GM18858 (cell line): ENCODE measurements around the gene ITIH5.
A peak's percentile ranks its signal among the peaks of the same experiment; 100 is the strongest.

Experiments
- ATAC-seq: cut with Tn5 transposase; IDR thresholded peaks from one replicate; pipeline ENCODE4 v1.9.1; 2021; ENCODE audit not compliant: unreplicated experiment

Gene ITIH5

DNA sequence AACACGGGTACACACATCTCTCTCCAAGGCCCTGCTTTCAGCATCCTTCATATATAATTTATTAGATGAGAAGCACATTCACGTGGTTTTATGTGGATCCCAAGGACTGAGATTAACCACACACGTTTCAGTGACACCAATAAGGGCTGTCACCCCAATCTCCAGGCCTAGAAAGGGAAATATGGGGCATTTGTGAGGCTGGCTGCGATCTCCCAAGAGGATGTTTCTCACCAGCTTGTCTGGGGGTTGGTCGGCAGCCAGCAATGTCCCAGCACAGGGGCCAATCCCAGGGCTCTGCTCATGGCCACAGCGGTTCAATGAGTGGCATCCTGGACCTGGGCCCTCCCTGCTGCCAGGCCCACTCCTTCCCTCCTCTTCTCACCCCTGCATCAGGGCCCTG, 115.5 kb downstream of the ITIH5 start:
- ATAC-seq = no peak

DNA sequence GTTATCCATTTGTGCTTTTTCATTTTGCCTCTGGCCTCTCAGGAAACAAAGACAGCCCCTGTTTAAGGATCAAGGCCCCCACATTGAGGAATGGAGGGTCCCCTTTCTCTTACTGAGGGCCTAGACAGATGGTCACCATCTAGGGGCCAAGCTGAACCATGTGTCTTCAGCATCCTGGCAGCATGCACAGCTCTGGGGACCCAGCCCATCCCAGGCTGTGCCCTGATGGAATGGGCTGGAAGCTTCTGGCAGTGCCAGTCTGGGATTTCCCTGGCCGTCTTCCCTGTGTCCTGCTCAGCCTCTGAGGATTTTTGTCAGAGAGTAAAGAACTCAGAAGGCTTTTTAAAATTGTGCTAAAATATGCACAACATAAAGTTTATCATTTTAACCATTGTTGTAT, 116.8 kb downstream of the ITIH5 start:
- no peak for ATAC-seq

DNA sequence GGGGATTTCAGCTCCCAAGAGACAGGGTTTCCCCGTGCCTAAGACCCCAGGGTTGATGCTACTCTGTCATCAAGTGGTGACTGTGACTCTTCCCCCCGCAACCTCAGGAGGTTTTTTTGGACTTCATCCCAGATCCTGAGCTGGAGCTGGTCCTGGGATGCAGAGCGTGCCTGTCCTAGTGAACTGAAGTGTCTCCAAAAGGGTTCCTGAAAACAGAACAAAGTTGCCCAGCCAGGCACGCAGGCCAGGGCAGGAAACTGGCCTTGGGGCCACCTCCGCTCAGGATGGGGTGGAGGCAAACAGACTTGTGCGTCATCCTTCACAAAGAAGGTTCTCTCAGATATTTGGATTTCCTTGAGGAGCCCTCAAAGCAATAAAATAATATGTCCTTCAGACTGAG, 118.9 kb downstream of the ITIH5 start:
- ATAC-seq = no peak

DNA sequence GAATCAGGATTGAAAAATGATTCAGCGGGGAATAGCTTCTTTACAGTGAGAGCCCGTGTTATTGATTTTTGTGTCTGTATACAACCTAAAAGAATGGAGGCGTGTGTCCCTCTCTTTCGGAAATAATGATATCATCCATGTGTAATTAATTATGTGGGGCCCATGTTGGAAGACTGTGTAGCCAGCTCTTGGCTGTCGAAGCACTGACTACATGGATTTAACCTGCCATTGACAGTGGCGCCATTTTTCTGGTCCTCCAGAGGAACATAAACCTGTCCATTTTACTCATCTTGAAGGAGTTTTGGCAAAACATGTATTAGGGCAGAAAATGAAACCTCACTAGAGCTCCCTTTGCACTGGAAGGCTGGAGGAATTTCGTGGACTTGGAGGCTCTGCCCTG, 119.6 kb downstream of the ITIH5 start:
- no peak for ATAC-seq

DNA sequence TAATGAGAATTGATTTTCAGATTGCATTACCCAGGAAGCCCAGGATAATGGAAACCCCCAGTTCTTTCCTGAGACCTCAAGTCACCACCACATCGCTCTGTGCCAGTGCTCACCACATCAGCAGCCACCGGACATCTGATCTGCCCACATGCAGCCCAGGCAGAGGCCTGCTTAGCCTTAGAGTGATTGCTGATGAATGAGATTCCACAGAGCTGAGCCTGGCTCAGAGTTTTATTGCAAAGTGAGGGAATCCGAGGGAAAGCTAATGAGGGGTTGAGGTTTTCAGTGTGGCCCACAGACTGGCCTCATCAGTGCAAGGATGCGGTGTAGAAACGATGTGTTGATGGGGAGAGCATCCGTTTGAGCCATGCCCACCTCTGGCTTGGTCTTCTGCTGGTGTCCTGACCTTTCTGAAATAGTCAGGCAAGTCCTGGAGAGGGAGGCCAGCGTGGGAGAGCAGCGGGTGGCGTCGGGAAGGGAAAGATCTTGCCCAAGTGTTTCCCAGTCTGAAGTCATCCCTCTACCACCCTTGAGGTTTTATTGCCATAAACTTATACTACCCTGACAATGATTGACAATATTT, 120.3 kb downstream of the ITIH5 start:
- no peak for ATAC-seq

DNA sequence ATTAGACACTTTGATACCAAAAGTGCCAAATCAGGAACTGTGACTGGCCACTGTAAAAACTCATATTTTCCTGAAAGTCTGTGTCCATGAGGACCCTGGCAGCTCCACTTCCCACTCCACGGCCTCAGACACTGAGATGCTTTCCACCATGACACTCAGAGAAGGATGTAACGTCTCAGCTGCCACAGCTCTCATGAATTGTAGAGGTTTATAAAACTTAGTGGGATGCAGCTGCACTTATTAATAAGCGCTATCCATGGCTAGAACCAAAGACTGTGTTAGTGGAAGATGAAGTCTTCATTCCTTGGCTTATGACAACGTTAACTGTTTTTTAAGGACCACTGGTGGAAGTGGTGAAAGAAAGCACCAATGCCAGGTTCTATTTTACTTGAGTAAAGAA, 121.0 kb downstream of the ITIH5 start:
- no peak for ATAC-seq

DNA sequence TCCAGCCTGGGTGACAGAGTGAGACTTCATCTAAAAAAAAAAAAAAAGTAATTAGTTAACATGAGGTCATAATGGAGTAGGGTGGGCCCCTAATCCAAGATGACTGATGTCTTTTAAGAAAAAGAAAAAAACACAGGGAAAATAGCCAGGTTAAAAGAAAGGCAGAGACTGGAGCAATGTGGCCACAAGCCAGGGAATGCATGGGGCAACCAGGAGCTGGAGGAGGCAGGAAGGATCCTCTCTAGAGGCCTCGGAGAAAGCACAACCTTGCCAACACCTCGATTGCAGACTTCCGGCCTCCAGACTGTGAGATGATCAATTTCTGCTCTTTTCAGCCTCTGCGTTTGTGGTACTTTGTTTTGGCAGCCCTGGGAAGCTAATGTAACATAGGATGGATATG, 121.5 kb downstream of the ITIH5 start:
- ATAC-seq = no peak

DNA sequence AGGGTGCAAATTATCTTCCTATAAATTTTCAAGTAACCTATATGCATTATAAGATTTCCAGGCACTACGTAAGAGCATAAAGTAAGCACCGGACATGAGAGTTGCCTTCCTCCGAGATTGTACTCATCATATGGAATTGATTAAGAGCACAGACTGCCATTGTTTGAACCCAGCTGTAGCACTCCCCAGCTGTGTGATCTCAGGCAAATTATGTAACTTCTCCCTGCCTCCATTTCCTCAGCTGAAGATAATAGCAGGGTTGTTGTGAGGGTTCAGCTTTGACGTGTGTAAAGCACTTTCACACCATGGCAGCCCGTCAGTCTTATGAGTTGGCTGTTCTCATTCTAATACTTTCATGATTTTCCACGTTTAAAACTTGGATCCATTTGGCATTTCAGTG, 122.6 kb downstream of the ITIH5 start:
- ATAC-seq = no peak

DNA sequence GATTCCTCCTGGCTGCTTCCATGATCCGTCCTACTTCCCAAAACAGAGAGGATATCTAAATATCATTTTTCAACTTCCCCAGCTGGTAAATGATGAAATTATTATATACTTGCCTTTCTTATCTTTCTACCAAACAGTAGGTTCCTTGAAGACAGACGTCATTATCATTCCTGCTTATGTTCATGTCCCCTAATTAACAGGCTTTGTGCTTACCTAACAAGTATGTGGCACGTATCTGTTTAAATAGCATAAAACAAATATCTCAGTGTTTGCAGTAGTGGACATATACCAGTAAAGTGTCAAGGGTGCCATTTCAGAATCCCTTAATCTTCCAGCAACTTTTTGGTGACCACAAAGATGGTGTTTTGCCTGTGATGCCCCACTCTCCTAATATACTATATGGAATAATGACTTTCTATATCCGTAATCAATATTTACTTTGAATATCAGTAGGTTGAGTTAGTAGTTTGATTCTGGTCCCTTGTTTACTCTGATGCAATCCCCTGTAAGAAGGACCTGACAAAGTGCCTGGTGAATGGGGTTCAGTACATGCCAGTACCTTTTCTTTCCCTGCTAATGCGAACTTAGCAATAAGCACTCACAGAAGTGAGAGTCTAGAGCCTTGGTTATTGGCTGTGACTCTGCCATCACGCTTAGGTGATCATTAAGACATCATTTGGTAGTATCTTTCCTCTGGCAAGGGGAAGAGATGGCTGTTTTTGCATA, 124.4 kb downstream of the ITIH5 start:
- no peak for ATAC-seq

DNA sequence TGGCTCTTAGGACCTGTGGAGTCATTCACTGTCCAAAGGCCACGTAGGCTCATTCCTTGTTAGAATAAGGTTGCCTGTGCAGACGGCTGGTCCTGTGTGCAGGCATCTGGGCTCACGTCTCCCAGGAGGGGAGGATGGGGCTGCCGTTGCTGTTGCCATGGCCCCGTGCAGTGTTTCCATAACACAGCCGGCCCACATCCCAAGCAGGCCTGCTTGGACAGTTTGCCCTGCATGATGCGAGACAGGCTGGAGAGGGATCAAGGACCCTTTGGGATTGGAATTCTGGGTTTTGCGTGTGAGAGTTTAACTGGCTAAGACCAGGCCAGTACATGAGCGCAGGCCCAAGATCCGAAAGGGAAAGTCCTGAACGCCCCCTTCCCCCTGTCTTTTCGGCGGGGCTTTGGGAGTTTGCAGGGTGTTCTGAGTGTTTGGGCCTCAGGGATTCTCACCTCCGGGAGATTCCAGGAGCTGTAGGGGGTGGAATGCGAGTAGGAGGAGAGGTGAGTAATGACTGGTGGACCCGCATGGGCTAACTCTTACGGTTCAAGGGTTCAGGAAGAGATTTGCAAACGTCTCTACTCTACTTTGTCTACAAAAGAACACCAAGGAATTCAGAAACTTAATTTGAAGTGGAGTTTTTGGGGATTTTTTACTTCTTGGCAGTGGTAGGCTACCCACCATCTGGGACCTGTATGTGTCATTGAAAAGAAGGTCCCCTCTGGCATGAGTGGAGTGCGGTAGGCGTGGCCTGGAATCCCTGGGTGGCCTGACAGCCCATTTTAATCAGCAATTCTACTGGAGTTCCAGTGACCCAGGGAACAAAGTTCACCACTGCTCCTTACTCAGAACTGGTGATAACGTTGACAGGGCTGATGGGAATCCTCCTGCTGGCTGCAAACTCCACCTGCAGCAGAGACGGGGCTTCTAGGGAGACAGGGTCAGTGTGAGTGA, 125.4 kb downstream of the ITIH5 start:
- no peak for ATAC-seq

DNA sequence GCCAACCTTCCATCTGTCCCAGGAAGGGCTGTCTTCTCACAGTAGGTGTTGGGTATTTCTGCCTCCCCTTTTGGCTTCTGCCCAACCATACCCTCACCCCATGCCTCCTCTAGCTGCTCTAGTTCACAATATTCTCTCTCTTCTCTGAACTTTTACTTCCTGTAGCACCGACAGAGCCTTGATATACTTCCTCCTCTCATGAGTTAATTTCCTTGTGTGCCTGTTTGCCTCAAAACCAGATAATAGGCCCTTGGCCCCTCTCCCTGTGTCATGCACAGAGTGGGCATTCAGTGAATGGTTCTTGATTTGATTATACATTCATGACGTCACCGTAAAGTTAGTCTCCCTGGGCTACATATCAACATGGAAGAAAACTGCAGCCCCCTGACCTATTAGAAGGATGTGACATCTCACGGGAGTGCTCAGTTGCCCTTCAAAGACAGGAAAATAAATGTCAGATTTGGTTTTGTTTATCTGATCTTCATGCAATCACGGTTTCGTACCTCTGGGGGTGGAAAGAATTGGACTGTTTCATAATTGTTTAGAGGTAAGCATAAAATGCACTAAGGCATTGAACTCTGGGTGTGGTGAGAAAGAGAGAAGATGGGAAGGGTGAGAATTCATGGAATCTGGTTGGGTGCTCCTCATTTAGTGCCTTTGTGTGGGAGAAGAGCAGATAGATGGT, 127.7 kb downstream of the ITIH5 start:
- ATAC-seq = no peak

DNA sequence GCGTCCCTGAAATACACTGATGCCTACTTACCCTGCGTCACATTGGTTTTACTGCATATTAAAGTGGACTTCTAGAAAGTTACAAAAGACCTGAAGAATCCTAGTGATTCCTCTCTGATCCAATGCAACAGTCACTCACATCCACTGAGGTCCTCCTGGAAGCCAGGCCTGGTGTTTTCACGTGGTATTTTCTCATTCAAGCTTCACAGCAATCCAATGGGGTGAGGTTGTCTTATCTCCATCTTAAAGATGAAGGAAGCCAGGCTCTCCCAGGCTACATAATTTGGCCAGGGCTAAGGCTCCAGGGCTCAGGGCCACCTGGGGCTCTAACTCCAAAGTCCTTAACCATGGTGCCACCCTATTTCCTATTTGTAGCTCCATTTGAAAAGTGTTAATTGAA, 129.6 kb downstream of the ITIH5 start:
- ATAC-seq = no peak

DNA sequence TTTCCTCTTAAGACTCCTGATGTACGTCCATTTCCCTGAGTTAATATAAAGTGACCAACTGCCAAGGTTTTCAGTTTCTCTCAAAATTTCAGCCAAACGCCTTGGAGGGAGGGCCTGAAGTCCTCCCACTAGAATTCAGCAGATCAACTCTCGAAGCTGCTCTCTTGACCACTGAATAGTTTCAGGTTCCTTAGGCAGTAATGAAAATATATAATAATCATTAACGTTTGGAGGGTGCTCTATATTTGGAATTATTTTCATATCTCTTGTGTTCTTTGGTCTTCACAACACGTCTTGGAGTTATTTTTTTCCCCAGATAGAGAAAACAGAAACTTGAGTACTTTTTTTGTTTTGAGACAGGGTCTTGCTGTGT, 132.3 kb downstream of the ITIH5 start:
- peak; percentile 42 for ATAC-seq

DNA sequence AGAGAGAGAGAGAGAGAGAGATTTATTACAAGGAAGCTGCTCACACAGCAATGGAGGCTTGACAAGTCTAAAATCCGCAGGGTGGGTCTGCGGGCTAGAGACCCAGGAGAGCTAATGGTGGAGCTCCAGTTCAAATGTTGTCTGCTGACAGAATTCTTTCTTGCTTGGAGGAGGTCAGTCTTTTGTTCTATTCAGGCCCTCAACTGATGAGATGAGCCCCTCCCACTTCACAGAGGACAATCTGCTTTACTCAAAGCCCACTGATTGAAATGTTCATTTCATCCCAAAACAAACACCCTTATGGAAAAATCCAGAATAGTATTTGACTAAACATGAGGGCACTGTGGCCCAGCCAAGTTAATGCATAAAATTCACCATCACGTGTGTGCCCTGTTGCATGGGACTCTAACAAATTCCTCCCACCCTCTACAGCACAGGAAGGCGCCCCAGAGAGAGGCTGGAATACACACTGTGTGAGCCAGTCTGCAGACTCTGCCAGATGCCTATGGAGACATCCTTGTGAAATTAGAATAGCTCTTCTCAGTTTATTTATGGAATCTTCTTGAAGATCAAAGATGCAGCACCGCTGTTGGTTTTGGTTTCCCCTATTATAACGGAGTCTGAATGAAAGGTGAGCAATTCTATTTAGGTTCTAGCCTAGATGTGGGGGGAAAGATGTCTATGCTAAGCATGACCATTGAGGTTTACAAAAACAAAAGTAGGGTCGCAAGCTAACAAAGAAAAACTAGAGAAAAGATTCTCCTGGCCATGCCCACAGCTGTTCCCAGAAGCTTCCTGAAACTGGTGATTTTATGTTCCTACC, 132.9 kb downstream of the ITIH5 start:
- ATAC-seq = peak; percentile 24

DNA sequence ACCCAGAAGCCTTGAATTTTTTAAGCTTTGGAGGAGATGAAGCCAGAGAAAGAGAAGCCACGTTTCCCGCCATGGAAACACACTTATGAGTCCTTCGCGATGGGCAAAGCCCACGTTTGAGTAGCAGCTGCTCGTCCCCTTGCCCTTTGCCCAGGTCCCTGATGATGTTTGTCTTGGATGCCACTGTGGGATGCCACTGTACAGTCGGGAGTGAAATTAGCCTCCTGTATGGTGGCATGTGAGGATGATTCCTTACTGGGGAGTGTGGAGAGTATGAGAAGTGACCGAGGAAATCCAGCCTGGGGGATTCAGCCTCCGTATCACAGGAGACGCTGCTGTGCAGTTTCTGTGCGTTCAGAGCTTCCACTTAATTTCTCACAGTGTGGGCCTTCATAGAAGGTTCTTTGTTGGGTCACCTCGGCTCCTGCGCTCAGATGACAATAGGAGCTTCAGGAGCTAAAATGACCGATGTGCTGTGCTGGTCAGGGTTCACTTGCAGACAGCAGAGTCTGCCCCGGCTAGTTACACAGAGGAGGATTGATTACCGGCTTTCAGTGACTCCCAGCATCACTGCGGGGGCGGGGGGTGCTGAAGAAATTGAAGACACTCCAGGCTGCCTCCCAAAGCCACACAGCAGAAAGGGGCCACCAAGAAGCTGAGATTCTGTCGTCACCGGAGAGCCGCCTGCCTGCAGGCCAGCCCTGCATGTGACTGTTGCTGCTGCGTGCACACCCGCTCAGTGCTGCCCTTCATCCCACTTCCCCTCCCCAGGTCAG, 133.9 kb downstream of the ITIH5 start:
- ATAC-seq = no peak

DNA sequence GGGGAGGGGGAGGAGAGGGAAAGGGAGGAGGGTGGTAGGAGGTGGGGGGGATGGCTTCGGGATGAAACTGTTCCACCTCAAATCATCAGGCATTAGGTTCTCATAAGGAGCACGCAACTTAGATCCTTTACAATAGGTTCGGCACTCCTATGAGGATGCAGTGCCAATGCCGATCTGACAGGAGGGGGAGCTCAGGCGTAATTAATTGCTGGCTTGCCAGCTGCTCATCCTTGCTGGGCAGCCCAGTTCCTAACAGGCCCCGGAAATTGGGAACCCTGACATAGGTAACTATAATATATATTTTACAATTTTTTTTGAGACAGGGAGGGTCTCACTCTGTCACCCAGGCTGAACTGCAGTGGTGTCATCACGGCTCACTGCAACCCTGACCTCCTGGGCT, 137.1 kb downstream of the ITIH5 start:
- ATAC-seq = no peak

DNA sequence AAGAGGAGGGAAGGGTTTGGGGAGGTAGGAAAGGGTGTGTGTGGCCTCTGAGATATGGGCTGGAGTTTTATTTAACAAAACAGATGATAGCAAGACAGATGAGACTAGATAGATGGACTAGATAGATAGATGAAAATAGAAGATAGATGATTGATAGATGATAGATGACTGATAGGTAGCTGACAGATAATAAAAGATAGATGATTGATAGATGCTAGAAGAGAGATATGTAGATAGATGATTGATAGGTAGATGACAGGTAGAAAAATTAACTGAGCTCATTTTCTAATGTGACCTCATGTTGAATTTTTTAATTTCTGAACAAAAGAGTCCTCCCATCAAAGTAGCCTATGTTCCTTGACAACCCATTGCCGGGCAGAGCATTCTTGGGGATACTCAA, 139.3 kb downstream of the ITIH5 start:
- ATAC-seq = no peak

DNA sequence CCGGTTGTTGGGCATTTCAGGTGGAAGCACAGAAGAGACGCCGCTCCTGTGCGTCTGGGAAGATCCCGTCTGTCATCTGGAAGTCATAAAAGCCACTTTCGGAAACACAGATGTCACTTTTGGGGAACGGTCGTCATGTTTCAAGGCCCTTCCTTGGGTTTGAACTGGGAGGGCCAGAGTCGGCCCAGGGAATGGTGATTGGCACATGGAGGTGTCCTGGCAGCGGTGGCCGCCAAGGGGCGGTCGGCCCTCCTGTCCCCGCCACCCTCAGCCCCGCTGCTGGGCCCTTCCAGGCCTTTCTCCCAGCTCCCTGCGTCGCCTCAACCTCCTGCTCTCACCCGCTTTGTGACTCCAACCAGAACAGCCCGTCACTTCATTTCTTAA, 140.8 kb downstream of the ITIH5 start:
- ATAC-seq = no peak

DNA sequence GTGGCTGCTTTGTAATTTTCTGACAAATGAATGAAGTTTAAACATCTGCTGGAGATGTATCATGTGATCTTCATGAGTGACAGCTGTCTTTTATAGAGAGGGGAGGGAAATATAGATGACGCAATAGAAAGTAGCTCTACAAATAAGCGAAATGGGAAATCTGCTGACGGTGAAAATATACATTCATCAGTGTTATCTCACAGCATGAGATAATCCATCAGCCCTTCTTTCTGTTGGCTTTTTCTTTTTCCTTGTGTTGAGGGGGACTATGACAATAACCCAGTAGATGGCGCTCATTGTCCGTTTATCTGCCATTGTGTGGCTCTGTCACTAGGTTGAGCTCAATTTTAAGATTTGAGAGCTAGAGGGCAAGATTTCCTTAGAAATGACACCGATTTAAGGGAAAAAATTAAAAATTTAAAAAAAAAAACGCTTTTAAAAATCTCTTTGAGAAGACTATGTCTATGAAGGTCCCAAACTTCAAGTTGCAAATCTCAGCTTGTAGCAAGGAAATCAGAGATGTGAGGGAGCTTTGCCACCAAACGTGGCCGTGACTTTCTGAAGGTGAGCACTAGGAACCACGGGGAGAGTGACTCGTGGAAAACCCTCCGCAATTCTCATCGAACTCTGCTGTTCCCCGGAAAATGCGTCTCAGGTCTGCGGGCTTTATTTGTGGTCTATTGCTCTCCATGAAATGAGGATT, 141.3 kb downstream of the ITIH5 start:
- peak; percentile 75 for ATAC-seq
